ENCODE data around the gene EEF1AKMT1. TPM values are rescaled to one million over a fixed set of nuclear protein-coding genes. Genes with fewer than 3 reads are reported as not detected.

EEF1AKMT1 gene
- total and polyA plus RNA-seq, 10 of the 15 experiments (the other 5 are each of a cell fraction or from before 2014, with no cell fraction given): 7.9 to 44.5 (median 11.0) TPM

GRCh38 chr13:20716951-20717350, 56.8 kb downstream of the EEF1AKMT1 start (continued):
- TF ChIP-seq ZNF687 (IDR thresholded peaks at IDR 0.05) (no peak), CBFB (IDR thresholded peaks at IDR 0.05; ENCODE audit: low read depth) (no peak), PKNOX1 (IDR thresholded peaks at IDR 0.05) (no peak), NR2F1 (conservative IDR thresholded peaks at IDR 0.05) (no peak), CHD1 (IDR thresholded peaks at IDR 0.05; ENCODE audit: low read depth, low read length) (no peak), ZBTB4 (CRISPR knock-in tag; IDR thresholded peaks at IDR 0.05) (no peak), TAF1 (IDR thresholded peaks at IDR 0.05; ENCODE audit: borderline replicate concordance, low read depth, low read length) (no peak)

All from GM12878 (cell line).